Activated CD4-positive, alpha-beta T cell treated with anti-CD3 and anti-CD28 coated beads for 48 hours (primary cell): ENCODE results near the gene TMPO.
"Not testable (repeated sequence)": the region's sequence is repeated elsewhere in the genome, so short reads cannot be mapped to it uniquely, and the experiment has no call there.

Experiments
- DNase-seq: peaks from one replicate; pipeline ENCODE4 v3.0.0-alpha.2; 2020

The TMPO gene

DNA sequence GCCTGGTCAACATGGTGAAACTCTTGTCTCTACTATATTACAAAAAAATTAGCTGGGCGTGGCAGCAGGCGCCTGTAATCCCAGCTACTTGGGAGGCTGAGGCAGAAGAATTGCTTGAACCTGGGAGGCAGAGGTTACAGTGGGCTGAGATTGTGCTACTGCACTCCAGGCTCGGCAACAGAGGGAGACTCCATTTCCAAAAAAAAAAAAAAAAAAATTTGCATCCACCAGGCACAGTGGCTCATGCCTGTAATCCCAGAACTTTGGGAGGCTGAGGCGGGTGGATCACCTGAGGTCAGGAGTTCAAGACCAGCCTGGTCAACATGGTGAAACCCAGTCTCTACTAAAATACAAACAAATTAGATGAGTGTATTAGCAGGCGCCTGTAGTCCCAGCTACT lies 3.6 kb upstream of the TMPO start:
- DNase-seq, result not testable (repeated sequence)

- no peak for DNase-seq
These were observed 1.7 kb upstream of the TMPO start for GRCh38 chr12:98513379-98514322.

- DNase-seq, result no peak
These were observed 456 bp upstream of the TMPO start for GRCh38 chr12:98514982-98515286.

- peak; percentile 92 for DNase-seq
These were observed 902 bp downstream of the TMPO start for GRCh38 chr12:98516111-98516873.

GRCh38 chr12:98519257-98519907 lies 4.0 kb downstream of the TMPO start:
- no peak for DNase-seq

- no peak for DNase-seq
These were observed 14.7 kb downstream of the TMPO start for GRCh38 chr12:98530068-98530467.

DNA sequence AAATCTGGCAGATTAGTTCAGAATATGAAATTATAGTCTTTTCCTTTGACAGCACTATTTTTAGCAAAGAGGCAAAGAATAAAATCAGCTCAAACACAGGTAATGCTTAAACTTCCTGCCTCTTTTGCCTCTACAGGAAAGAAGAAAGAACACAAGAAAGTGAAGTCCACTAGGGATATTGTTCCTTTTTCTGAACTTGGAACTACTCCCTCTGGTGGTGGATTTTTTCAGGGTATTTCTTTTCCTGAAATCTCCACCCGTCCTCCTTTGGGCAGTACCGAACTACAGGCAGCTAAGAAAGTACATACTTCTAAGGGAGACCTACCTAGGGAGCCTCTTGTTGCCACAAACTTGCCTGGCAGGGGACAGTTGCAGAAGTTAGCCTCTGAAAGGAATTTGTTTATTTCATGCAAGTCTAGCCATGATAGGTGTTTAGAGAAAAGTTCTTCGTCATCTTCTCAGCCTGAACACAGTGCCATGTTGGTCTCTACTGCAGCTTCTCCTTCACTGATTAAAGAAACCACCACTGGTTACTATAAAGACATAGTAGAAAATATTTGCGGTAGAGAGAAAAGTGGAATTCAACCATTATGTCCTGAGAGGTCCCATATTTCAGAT lies 17.4 kb downstream of the TMPO start:
- DNase-seq, result no peak

- no peak for DNase-seq
These were observed 18.4 kb downstream of the TMPO start for GRCh38 chr12:98533723-98534251.

DNA sequence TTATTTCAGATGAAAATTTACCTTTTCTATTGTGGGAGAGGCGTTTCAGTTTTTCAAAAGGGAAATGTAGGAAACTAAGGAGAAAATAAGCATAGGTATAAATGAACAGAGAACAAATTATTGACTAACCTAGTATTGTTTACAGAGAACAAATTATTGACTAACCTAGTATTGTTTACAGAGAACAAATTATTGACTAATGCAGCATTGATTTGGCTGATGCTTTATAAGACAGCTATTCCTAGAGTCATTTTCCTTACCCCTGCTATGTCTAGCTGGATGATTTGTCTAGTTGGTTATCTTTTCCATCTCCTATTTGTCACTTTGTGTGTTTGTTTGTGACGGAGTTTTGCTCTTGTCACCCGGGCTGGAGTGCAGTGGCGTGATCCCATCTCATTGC lies 22.6 kb downstream of the TMPO start:
- DNase-seq, result no peak

DNA sequence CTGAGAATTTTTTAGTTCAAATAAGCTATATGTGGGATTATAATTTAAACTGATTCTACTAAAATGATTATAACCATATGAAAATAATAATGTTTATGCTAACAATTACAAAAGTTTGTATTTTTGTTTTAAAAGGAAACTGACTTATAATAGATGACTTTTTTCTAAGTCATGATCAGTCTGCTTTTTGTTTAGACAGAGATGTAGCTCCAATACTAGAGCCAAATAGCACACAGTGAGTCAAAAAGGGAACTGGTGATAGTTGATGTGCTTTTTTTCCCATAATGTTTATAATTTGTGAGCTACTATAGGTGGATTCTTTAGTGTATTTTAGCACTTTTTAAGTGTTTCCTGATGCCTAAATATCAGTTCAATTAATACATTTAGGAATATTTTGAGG lies 28.3 kb downstream of the TMPO start:
- no peak for DNase-seq

DNA sequence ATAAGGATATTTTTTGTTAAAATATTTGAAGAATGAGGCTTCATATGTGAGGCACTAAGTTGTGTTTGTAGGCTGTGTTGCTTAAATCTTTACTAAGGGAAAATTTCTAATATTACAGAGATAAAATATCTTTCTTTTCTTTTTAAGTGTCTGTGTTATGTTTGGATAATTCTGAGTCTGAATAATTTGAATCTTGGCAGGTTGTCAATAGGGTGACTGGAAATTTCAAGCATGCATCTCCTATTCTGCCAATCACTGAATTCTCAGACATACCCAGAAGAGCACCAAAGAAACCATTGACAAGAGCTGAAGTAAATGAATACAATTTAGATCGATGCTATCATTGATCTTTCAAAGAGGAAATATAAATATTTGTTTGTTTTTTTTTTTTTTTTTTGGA lies 29.4 kb downstream of the TMPO start:
- no peak for DNase-seq

DNA sequence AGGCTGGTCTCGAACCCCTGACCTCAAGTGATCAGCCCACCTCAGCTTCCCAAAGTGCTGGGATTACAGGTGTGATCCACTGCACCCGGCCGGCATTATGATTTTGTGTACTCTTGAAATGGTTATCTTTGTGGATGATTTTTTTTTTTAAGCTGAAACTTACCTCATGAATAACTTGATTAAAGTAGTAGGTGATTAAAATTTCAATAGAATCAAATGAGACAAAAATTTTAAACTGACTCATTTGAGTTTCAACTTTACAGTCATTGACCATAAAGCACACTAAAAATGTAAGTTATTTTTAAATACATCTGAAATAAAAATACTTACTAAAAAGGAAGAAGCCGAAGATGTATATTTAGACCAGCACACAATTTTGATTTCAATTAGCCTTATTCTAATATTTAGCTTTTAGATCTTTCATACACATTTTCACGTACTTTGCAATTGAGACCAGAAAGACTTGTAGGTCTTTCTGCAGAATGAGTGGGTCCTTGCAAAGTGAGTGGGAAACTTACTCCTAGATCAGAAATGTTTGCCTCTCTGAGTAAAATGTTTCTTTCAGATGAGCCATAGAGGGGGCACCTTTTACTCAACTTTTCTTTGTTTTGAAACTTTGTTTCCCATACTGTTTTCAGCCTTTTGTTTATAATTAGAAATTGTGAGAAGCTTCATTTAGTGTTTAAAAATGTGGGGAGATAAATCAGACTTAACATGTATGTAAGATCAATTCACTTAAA lies 34.2 kb downstream of the TMPO start:
- no peak for DNase-seq

- no peak for DNase-seq
These were observed 36.4 kb downstream of the TMPO start for GRCh38 chr12:98551787-98552186.

- not testable (repeated sequence) for DNase-seq
These were observed 42.7 kb downstream of the TMPO start for GRCh38 chr12:98558097-98558496.

GRCh38 chr12:98559666-98560065 lies 44.3 kb downstream of the TMPO start:
- DNase-seq, result no peak

DNA sequence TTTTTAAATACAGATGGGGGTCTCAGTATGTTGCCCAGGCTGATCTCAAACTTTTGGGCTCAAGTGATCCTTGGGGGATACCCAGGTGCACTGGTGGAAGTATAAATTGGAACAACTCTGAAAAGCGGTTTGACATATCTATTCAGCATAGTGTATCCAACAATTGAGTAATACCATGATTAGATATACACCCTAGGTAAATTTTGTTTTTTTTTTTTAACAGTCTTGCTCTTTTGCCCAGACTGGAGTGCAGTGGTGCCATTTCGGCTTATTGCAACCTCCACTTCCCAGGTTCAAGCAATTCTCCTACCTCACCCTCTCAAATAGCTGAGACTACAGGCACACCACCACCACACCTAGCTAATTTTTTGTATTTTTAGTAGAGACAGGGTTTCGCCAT lies 46.5 kb downstream of the TMPO start:
- no peak for DNase-seq

- no peak for DNase-seq
These were observed 56.6 kb downstream of the TMPO start for GRCh38 chr12:98572010-98572409.

DNA sequence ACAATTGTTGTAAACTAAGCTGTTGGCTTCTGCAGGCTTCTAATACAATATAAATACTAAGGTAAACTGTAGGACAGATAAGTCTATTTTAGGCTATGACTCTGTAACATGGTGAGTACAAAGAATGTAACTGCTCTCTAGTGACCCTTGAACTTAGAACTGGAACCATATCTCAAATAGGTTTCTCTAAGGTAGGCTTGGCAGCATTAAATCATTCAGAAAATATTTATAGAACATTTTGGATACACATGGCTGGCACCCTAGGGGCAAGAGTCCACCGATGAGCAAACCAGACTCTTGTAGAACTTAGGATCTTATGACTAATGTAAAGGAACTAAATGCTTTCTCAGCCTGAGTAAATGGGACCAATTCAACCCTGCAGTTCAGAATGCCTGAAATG lies 58.7 kb downstream of the TMPO start:
- no peak for DNase-seq

DNA sequence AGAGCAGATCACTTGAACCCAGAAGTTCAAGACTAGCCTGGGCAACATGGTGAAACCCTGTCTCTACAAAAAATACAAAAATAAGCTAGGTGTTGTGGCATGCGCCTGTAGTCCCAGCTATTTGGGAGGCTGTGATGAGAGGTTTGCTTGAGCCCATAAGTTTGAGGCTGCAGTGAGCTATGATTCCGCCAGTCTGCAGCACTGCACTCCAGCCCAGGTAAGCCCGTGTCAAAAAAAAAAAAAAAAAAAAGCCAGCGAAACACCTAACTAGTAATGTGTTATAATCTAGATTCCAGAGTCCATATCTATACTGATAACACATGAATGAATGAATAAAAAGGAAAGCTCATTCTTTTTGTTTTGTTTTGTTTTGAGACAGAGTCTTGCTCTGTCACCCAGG lies 59.6 kb downstream of the TMPO start:
- DNase-seq, result no peak

- DNase-seq, result not testable (repeated sequence)
These were observed 61.4 kb downstream of the TMPO start for GRCh38 chr12:98576795-98577194.

DNA sequence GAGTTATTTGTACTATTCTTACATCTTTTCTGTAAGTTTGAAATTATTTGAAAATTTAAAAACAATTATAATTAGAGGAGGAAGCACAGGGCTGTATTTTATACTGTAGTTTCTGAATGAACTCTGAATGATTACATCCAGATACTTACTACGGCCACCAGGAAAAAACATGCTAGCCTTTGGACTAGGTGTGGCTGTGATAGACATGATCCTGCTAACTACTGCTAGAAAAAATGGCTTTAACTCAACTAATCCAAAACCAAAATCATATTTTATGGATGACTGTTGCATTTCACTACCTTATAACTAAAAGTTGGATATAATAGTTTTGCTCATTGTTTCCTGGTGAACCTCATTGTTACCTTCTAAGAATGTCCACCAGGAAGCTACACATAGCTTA lies 63.0 kb downstream of the TMPO start:
- DNase-seq, result no peak

GRCh38 chr12:98578821-98579220 lies 63.4 kb downstream of the TMPO start:
- no peak for DNase-seq
